ENCODE measurements around the gene UBE3C. TPM values are rescaled to one million over a fixed set of nuclear protein-coding genes. Genes with fewer than 3 reads are reported as not detected.

Gene UBE3C
- total RNA-seq, 5 donors from 2014 or later (not counting 1 experiment from before 2014, with no cell fraction given): 50.1 to 56.8 (median 55.1) TPM

DNA sequence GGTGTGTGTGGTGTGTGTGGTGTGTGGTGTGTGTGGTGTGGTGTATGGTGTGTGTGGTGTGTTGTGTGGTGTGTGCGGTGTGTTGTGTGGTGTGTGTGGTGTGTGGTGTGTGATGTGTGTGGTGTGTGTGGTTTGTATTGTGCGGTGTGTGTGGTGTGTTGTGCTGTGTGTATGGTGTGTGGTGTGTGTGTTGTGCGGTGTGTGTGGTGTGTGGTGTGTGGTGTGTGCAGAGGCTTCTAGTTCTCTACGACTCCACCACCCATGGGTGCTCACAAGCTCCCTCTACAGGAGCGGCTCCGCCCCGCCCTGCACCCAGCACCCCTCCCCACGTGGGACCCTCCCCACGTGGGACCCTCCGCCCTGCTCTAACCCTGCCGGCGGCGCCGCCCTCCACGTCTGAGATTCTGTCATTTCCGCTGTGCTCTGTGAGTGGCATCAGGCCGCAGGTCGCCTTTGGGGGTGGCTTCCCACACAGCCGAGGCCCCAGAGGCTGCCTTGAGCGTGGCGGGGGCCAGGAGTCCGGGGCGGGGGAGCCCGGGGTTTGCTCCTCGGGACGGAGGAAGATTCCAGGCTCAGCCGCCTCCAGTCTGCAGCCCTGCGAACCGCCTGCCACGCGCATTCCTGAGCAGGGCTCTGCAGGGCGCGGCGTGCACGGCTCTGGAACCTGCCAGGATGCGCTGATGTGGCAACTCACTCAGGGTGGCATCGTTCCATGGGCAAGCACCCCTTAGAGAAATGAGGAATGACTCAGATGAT is 161.1 kb downstream of the UBE3C start:
- Histone ChIP-seq H3K9me3 (no peaks in the 10 kb centered on the region), H3K27me3 (replicated peaks in 1 of 2; ENCODE audit: control insufficient read depth in 2 of 2, extremely low read depth in 1 of 2, insufficient read depth in 2 of 2, low read length in 1 of 2) (peaks cover 0 to 6% of the 10 kb centered on the region in 2 experiments), H3K27ac (ENCODE audit: low read length) (peak overlapping the region; percentile 25), H3K4me1 (ENCODE audit: control insufficient read depth in 1 of 2, extremely low read depth in 1 of 2, insufficient read depth in 2 of 2, low read length in 2 of 2) (peaks cover 9 to 50% of the 10 kb centered on the region in 2 experiments), H3K4me3 (ENCODE audit: control insufficient read depth in 1 of 2, extremely low read depth in 1 of 2, low read length in 1 of 2) (no peak overlapping the region), H3K36me3 (ENCODE audit: control insufficient read depth in 2 of 2, extremely low read depth in 1 of 2, insufficient read depth in 1 of 2, low read length in 1 of 2) (no peaks in the 10 kb centered on the region)
- ChIA-PET POLR2A (no interaction called here), CTCF (no interaction called here)
- H3K36me3 Mint-ChIP-seq: no peaks in the 10 kb centered on the region
- peak in 1 of 4 experiments; percentile 16 for ATAC-seq (replicated peaks in 1 of 4)
- peak in 32 of 35 experiments; percentile 19 to 71 (median 36) for DNase-seq
- peak overlapping the region in 1 of 3 donors; percentile 43 for H3K4me3 Mint-ChIP-seq
- no peaks in the 10 kb centered on the region for H3K27me3 Mint-ChIP-seq
- H3K9me3 Mint-ChIP-seq: no peaks in the 10 kb centered on the region
- H3K4me1 Mint-ChIP-seq: peaks cover 21 to 41% (median 40%) of the 10 kb centered on the region in 3 donors
- 88% methylated on average over 26 of the region's 37 CpGs for WGBS (ENCODE audit: insufficient coverage)
- H3K27ac Mint-ChIP-seq: peak overlapping the region in 1 of 2 donors; percentile 59

GRCh38 chr7:157300369-157300825 is 161.7 kb downstream of the UBE3C start:
- H3K4me1 ChIP-seq (ENCODE audit: control insufficient read depth in 1 of 2, extremely low read depth in 1 of 2, insufficient read depth in 2 of 2, low read length in 2 of 2): peaks cover 9 to 50% of the 10 kb centered on the region in 2 experiments
- POLR2A ChIA-PET: interaction anchor here in 1 of 2 donors (0.6 kb wide), 1 partner anchor 82 kb away, joined by 3 read pairs; no protein-coding TSS in a partner anchor
- no peaks in the 10 kb centered on the region for H3K36me3 Mint-ChIP-seq
- no peaks in the 10 kb centered on the region for H3K27me3 Mint-ChIP-seq
- no peak for DNase-seq
- H3K4me1 Mint-ChIP-seq: peaks cover 21 to 41% (median 40%) of the 10 kb centered on the region in 3 donors
- peak overlapping the region; percentile 96 for H3K27ac ChIP-seq (ENCODE audit: low read length)
- H3K27ac Mint-ChIP-seq: peak overlapping the region in 1 of 2 donors; percentile 57
- no peak overlapping the region for H3K4me3 ChIP-seq (ENCODE audit: control insufficient read depth in 1 of 2, extremely low read depth in 1 of 2, low read length in 1 of 2)
- ATAC-seq (replicated peaks in 1 of 4): no peak
- 96% methylated on average over 22 of the region's 29 CpGs for WGBS (ENCODE audit: insufficient coverage)
- no peaks in the 10 kb centered on the region for H3K9me3 ChIP-seq
- peaks cover 0 to 2% of the 10 kb centered on the region in 2 experiments for H3K27me3 ChIP-seq (replicated peaks in 1 of 2; ENCODE audit: control insufficient read depth in 2 of 2, extremely low read depth in 1 of 2, insufficient read depth in 2 of 2, low read length in 1 of 2)
- no peaks in the 10 kb centered on the region for H3K9me3 Mint-ChIP-seq
- H3K4me3 Mint-ChIP-seq: peak overlapping the region in 1 of 3 donors; percentile 69
- CTCF ChIA-PET: no interaction called here
- H3K36me3 ChIP-seq (ENCODE audit: control insufficient read depth in 2 of 2, extremely low read depth in 1 of 2, insufficient read depth in 1 of 2, low read length in 1 of 2): no peaks in the 10 kb centered on the region

DNA sequence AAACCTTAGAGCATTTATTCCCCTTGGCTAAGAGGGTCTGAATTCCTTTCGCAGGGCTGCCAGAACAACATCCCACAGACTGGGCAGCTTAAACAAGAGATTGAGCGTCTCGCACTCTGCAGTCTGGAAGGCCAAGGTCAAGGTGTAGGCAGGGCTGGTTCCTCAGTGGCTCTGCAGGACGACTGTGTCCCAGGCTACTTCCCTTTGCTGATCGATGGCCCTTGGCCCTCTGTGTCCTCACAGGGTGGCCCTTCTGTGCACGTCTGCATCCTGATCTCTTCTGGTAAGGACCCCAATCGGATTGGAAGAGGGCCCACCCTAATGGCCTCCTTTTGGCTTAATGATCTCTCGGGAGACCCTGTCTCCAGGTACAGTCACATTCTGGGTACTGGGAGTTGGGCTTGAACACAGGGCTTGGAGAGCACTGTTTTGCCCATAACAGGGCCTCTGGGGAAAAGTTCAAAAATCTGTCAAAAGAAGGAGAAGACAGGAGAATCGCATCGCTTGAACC is 162.9 kb downstream of the UBE3C start:
- Histone ChIP-seq H3K36me3 (ENCODE audit: control insufficient read depth in 2 of 2, extremely low read depth in 1 of 2, insufficient read depth in 1 of 2, low read length in 1 of 2) (no peaks in the 10 kb centered on the region), H3K27me3 (replicated peaks in 1 of 2; ENCODE audit: control insufficient read depth in 2 of 2, extremely low read depth in 1 of 2, insufficient read depth in 2 of 2, low read length in 1 of 2) (no peaks in the 10 kb centered on the region), H3K4me3 (ENCODE audit: control insufficient read depth in 1 of 2, extremely low read depth in 1 of 2, low read length in 1 of 2) (peak overlapping the region in 1 of 2 donors; percentile 37), H3K4me1 (ENCODE audit: control insufficient read depth in 1 of 2, extremely low read depth in 1 of 2, insufficient read depth in 2 of 2, low read length in 2 of 2) (peaks cover 9 to 56% of the 10 kb centered on the region in 2 experiments), H3K9me3 (no peaks in the 10 kb centered on the region), H3K27ac (ENCODE audit: low read length) (peak overlapping the region; percentile 96)
- ATAC-seq (replicated peaks in 1 of 4) (no peak), DNase-seq (no peak)
- Mint-ChIP-seq H3K9me3 (no peaks in the 10 kb centered on the region), H3K36me3 (no peaks in the 10 kb centered on the region), H3K4me3 (peak overlapping the region; percentile 60 to 69 (median 65)), H3K27me3 (no peaks in the 10 kb centered on the region), H3K27ac (peak overlapping the region; percentile 91 to 92), H3K4me1 (peaks cover 23 to 43% (median 41%) of the 10 kb centered on the region in 3 donors)
- CTCF ChIA-PET: no interaction called here
- POLR2A ChIA-PET: no interaction called here
- 67% methylated on average over 10 of the region's 10 CpGs for WGBS (ENCODE audit: insufficient coverage)

DNA sequence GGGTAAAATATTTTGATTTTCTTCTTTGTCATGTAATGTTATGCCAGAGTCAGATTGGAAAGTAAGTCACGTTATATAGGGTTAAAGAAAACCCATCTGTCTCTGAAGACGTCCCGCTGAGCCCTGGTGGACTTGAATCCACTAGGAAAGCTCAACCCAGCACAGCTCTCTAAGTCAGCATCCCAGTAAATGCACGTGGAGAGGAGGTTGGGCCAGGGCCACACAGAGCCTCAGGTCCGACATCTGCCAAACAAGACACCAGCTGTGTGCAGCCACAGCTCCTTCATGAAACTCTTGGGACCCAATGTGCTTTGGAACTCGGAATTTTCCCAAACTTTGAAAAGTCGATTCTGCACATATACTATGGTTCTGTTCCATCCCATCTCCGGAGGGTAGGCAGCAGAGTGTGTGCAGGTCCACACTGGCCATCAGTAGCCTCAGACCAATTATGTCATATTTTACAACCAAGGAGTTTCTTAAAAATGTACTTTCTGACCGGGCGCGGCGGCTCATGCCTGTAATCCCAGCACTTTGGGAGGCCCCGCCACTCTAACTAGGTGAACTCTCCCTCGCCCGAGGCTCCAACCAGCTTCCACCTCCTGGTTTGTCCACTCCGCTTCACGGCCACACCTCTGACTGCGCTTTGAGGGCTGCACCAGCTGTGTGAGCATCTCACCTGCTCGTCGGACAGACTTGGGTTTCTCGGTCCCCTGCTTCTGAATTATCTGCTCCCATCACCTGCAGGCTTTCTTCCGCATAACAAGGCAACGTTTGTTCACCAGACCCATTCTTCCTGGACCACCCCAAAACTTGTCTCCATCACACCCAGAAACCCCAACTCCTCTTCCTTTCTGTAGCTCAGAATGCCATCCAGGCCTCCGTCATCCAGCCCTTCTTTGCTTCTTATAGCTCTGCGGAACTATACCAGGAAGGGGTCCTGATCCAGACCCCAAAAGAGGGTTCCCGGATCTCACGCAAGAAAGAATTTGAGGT is 168.4 kb downstream of the UBE3C start:
- H3K27me3 Mint-ChIP-seq: no peaks in the 10 kb centered on the region
- no peak for DNase-seq
- CTCF ChIA-PET: no interaction called here
- H3K27ac Mint-ChIP-seq: peak overlapping the region; percentile 23 to 52
- H3K36me3 Mint-ChIP-seq: no peaks in the 10 kb centered on the region
- WGBS (ENCODE audit: insufficient coverage): 95% methylated on average over 24 of the region's 27 CpGs
- Histone ChIP-seq H3K36me3 (ENCODE audit: control insufficient read depth in 2 of 2, extremely low read depth in 1 of 2, insufficient read depth in 1 of 2, low read length in 1 of 2) (no peaks in the 10 kb centered on the region), H3K27ac (ENCODE audit: low read length) (no peak overlapping the region), H3K9me3 (no peaks in the 10 kb centered on the region), H3K4me1 (ENCODE audit: control insufficient read depth in 1 of 2, extremely low read depth in 1 of 2, insufficient read depth in 2 of 2, low read length in 2 of 2) (peaks cover 4 to 20% of the 10 kb centered on the region in 2 experiments), H3K4me3 (ENCODE audit: control insufficient read depth in 1 of 2, extremely low read depth in 1 of 2, low read length in 1 of 2) (no peak overlapping the region), H3K27me3 (replicated peaks in 1 of 2; ENCODE audit: control insufficient read depth in 2 of 2, extremely low read depth in 1 of 2, insufficient read depth in 2 of 2, low read length in 1 of 2) (peaks cover 0 to 2% of the 10 kb centered on the region in 2 experiments)
- no peak for ATAC-seq (replicated peaks in 1 of 4)
- H3K4me1 Mint-ChIP-seq: peaks cover 15 to 22% (median 16%) of the 10 kb centered on the region in 3 donors
- no peak overlapping the region for H3K4me3 Mint-ChIP-seq
- POLR2A ChIA-PET: interaction anchor here in 1 of 2 donors (0.6 to 1.3 kb wide), 2 partner anchors 29 to 344 kb away, joined by 3 to 6 read pairs; partner anchors contain the start of gene DNAJB6
- no peaks in the 10 kb centered on the region for H3K9me3 Mint-ChIP-seq

DNA sequence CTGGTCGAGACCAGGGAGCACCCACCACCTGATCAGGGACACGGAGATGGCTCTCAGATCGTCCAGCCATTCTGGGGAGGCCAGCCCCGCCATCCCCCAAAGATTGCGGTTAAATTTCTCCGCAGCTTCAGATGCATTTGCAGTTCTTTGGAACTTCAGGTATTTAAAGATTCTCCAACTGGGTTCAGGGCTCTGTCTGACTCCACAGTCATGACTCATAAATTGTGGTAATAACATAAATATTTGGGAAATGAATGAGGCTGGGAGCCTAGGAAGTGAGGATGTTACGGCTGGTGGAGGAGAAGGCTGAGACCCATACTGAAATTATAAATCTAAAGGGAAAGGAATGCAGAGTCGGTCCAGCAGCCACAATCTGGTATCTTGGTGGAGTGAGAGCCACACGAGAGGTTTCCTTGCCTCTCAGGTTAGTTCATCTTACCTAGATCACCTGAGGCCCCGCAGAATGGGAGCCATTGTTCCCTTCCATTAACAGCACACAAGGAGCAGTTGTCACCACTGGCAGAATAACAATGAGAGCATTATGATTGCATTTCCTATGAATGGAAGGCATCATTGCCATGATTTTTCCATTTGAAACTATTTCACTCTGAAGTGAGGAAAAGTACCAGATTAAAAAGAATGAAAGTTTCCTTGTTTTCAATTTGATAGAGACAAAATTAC is 171.4 kb downstream of the UBE3C start:
- Mint-ChIP-seq H3K4me1 (peaks cover 0 to 9% (median 3%) of the 10 kb centered on the region in 3 donors), H3K27me3 (no peaks in the 10 kb centered on the region), H3K4me3 (no peak overlapping the region), H3K36me3 (no peaks in the 10 kb centered on the region), H3K9me3 (no peaks in the 10 kb centered on the region), H3K27ac (no peak overlapping the region)
- ATAC-seq (replicated peaks in 1 of 4): no peak
- Histone ChIP-seq H3K4me1 (ENCODE audit: control insufficient read depth in 1 of 2, extremely low read depth in 1 of 2, insufficient read depth in 2 of 2, low read length in 2 of 2) (peaks cover 0 to 7% of the 10 kb centered on the region in 2 experiments), H3K4me3 (ENCODE audit: control insufficient read depth in 1 of 2, extremely low read depth in 1 of 2, low read length in 1 of 2) (no peak overlapping the region), H3K36me3 (ENCODE audit: control insufficient read depth in 2 of 2, extremely low read depth in 1 of 2, insufficient read depth in 1 of 2, low read length in 1 of 2) (no peaks in the 10 kb centered on the region), H3K27me3 (replicated peaks in 1 of 2; ENCODE audit: control insufficient read depth in 2 of 2, extremely low read depth in 1 of 2, insufficient read depth in 2 of 2, low read length in 1 of 2) (peaks cover 0 to 2% of the 10 kb centered on the region in 2 experiments), H3K9me3 (no peaks in the 10 kb centered on the region), H3K27ac (ENCODE audit: low read length) (no peak overlapping the region)
- ChIA-PET POLR2A (no interaction called here), CTCF (no interaction called here)
- no peak for DNase-seq
- WGBS (ENCODE audit: insufficient coverage): 91% methylated on average over 6 of the region's 10 CpGs

All from T-cell (primary cell).